Activated CD4-positive, CD25-positive, alpha-beta regulatory T cell treated with anti-CD3 and anti-CD28 coated beads, Interleukin-2, amount 50 U/mL, for 16 hours (primary cell): ENCODE measurements around the gene SLC39A5.

Experiments
- DNase-seq: peaks from one replicate; pipeline ENCODE4 v3.0.0-alpha.2; 2020; ENCODE audit warnings: low read depth, low spot score

The SLC39A5 gene

DNA sequence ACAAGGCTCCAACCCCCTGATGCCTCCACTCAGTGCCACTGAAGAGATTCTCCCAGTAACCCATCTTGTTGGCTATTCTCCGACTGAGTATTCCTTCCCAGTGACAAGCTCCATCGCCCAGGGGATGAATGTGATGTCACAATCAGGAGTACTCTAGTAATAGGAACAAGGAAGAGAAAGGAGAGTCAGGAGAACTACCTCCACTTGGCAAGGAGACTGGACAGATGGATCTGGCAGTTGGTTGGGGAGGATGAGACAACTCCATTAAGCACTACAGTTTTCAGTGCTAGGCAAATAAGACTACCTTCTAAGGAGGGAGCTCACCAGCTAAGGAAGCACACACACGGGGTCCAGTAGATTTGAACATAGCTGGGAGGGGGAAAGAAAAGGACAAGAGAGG, 13.4 kb upstream of the SLC39A5 start:
- DNase-seq: no peak

DNA sequence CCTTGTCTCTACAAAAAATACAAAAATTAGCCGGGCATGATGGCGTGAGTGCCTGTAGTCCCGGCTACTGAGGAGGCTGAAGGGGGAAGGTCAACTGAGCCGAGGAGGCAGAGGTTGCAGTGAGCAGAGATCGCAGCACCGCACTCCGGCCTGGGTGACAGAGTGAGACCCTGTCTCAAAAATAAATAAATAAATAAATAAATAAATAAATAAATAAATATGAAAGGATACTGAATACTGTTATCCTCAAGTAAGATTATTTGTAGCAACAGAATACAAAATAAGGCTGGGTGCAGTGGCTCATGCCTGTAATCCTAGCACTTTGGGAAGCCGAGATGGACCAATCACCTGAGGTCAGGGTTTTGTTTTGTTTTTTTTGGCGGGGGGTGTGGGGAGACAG, 10.0 kb upstream of the SLC39A5 start:
- DNase-seq: no peak

DNA sequence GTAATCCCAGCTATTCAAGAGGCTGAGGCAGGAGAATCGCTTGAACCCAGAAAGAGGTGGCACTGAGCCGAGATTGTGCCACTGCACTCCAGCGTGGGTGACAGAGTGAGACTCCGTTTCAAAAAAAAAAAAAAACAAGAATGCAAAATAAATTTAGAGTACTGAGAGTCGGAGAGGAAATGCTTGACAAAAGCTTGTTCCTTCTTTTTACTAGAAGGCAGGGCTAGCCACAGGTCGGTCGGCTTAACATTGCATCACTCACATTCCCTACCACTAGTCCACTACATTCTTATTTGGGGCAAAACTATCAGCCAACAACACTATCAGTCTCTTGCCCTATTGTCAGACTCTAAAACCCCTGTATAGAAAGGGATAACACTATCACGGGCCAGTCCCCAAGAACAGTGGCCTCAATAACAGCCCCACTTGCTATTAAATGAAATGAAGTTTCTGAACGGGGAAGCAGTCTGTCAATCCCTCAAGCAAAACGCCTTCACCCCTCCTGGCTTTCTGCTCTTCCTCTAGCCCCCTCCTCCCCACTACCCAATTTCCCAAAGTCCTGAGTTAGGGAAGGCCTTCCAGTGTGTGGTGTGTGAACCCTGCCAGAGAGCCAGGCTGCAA, 9.1 kb upstream of the SLC39A5 start:
- DNase-seq: no peak

DNA sequence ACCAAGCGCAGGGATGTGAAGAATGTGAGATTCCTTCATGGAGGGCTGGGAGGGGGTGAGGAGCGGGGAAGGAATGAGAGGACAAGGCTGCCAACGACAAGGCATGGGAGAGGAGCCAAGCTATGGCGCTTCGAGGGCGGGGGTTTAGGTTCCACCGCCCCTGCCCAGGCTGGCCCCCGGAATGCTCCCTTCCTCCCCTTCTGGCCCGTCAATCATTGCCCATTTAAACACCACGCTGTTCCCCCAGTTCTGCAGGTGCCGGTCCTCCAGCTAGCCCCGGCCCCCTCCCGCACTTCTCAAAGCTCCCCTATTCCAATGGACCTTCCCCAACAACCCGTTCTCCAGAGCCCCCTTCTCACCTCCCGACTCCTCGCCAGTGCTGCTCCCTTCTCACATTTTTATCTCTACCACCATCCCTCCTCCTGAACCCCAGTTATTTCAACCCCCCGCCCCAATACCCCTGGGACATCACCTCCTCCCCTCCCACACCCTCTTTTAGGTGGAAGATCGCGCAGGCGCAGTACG, 8.6 kb upstream of the SLC39A5 start:
- no peak for DNase-seq

DNA sequence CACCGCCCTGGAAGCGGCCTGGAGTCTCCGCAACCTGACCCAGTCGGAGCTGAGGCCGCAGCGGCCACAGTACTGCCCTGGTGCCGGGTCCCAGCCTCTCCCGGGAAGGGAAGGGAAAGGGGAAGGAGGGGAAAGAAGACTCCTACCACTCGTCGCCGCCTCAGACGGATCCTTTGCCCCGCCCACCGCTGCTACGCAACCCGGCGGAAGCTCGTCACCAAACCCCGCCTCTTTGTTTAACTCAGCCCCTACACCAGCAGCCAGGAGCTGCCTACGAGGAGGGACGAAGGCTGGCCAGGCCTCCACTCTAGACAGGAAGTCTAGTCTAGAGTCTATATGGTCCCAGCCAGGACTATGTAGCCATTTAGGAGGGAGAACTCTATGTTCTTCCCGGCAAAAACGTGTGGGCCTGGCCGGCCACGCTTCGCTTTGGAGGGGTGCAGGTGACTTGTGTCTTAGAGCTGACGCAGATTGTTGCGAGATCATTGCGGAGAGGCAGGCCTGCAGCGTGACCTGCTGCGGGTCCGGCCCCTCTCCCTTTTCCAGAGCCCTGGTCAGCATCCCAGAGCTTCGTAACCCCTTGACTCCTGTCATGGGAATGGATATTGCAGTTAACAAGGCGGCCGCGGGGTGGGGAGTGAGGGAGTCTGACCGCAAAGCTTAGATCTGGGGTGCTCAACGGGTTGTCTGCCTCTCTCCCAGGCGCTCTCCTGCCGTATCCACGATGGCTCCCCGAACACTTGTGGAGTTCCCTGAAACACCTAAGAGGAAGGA, 7.9 kb upstream of the SLC39A5 start, which contains the start of gene RNF41:
RNF41 (minus strand) TSS at position 166 of the 774 bp plus-strand sequence. CDS start 7,875 bp downstream, outside the sequence.
- DNase-seq: peak; percentile 81

DNA sequence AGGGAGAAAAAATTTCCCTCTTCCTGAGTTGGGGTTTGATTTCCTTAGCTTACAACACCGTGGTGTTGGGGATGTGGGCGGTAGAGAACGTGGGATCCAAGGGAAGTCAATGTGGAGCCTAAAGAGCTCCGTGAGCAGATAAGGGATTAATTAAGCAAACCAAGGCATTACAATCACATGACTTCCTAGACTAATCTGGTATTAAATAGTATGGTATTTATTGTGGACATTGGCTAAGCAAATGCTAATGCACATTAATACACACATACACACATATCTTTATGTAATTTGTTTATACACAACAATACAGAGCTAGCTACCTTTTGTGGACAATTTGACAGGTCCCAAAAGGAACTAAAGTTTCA, 7.3 kb upstream of the SLC39A5 start:
- DNase-seq: no peak

DNA sequence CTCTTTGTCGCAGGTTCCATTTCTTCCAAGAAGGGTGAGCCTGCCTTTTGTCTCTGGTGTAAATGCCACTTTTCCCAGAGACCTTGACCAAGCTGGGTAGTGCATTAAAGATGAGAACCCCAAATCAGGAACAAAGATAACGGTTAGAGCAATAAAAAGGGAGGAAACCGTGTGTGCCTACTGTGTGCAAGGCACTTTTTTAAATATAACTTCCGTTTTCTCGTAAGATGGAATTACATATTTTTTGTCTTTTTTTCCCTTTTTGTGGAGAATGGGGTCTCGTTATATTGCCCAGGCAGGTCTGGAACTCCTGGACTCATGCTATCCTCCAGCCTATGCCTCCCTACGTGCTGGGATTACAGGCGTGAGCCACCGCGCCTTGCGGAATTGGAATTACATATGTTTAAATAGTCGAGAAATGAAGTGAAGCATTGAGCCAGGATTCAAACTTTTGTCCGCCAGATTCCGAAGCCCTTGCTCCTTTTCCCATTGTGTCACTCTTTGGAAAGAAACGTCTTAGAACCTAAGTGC, 6.2 kb upstream of the SLC39A5 start:
- no peak for DNase-seq

DNA sequence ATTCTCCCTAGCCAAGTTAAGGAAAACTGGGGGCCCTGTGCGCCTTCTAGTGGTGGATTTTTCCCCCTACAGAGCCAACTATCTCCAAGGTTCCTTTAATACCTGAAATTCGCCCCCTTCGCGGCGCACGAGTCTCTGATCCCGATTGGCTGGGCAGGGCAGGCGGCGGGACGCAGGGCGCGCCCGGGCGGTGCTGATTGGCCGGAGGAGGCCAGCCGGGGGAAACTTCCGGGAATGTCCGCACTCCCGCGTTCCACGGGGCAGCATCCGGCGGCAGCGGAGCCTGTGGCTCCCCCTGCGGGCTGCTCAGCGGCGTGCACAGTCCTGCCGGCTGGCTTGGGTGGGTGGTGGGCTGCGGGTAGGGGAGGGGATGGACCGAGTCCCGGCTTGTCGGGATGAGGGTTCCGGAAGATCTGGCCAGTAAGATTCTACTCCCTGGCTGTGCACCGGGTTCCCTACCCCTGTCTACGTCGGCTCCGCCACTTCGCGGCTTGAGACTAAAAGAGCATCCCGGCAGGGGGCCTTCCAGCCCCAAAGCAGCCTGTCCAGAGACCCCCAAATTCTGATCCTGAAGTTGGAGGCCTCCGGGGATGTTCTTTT, 5.6 kb upstream of the SLC39A5 start, which contains the start of gene NABP2:
NABP2 (plus strand) TSS at position 241 of the 600 bp plus-strand sequence. CDS start 515 bp downstream, outside the sequence.
- peak; percentile 79 for DNase-seq

DNA sequence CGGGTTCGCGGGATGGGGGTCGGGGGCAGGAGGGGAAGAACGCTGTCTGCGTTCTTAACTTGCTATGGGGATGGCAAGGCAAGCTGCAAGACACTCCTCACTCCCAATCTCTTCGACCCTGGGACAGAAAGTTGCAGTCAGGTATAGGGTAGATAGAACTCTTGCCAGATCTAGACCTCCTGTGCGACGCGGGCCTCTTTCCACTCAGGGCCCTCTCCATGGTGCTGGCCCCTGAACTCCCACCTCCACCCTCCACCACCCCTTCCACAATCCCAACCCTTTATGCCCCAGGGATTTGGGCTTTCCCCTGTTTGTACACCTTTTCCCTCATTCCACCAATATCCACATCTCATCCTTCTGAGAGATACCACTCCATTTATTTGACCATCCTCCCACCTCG, 4.9 kb upstream of the SLC39A5 start:
- no peak for DNase-seq

DNA sequence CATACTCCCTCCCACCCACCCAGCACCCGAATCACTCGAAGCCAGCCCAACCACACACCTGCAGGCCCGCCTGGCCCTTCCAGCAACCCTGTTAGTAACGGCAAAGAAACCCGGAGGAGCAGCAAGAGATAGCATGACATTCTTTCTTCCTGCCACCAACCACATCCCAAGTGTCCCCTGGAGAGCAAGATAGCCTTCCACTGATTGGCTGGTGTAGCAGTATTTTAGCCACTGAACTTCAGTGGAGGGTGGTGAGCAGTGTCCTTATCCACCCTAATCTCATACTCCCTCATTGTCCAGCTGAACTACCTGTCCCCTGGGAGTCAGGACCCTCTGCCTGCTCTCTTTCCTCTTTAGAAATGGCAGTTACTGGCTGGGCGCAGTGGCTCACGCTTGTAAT, 769 bp upstream of the SLC39A5 start:
- no peak for DNase-seq

DNA sequence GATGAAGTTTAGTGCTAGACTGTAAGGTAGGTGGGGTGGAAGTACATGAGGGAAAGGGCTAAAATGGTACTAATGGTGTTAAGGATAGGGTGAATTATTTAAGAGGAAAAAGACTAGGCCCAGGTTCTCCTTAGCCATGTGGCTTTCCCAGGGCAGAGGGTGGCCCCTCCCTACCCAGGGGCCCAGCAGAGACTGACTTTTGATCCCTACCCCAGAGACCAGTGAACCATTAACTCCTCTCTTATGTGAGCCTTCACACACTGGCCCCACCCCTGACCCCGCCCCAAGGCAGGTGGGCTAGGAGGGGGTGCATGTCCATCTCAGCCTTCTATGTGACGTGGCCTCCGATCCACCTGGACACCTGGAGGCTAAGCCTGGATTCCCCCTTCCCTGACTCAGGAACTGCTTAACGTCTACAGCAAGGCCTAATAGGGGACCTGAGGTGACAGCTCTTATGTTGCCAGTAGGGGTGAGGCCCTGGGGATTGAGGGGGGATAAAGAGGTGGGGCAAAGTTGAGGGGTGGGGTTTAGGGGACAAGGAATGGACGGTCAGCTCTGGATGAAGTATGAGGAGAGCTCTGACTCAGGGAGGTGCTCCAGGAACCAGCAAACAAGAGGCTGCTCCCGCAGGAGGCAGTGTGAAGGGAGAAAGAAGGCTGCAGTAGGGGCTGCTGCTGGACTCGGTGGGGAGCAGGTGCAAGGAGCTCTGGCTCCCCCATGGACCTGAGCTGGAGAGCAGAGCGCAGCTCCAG, 757 bp downstream of the SLC39A5 start:
- DNase-seq: no peak

DNA sequence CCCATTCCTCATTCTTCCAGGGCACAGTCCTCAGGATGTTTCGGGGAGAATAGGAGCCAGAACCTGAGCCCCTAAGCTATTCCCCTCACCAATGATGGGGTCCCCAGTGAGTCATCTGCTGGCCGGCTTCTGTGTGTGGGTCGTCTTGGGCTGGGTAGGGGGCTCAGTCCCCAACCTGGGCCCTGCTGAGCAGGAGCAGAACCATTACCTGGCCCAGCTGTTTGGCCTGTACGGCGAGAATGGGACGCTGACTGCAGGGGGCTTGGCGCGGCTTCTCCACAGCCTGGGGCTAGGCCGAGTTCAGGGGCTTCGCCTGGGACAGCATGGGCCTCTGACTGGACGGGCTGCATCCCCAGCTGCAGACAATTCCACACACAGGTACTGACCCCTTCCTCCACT, 1.3 kb downstream of the SLC39A5 start:
- DNase-seq: no peak

DNA sequence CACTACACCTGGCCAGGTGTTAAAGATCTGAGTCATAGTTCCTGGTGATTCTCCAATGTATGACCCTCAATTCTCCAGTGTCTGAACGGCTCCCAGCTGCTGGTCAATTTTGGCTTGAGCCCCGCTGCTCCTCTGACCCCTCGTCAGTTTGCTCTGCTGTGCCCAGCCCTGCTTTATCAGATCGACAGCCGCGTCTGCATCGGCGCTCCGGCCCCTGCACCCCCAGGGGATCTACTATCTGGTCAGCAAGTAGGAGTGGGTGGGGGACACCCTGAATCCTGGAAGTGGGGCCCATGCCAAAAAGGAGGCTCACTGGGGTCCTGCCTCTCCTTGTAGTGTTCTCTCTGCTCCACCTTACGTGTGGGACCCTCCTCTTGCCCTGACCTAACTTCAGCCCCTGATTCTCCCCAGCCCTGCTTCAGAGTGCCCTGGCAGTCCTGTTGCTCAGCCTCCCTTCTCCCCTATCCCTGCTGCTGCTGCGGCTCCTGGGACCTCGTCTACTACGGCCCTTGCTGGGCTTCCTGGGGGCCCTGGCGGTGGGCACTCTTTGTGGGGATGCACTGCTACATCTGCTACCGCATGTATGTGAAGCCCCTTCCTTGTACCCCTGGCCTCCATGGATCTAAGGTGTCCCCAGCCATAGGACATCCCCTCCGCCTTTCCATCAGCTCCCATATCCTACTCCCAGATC, 5.0 kb downstream of the SLC39A5 start:
- DNase-seq: no peak

DNA sequence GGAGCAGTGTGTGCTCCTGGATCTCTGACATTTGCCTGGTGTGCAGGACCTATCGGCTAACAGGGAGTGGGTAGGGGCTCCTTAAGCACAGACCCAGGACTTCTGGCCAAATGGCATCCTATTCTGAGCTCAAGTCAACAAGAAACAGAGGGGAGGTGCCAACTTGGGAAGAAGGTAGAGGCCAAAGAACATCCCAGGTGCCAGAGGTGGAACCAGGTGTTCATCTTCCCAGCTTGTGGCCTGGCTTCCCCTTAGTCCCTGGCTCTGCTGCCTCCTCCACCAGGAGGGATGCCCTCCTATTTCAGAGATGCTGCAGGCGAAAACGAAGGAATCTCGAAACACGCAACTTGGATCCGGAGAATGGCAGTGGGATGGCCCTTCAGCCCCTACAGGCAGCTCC, 6.2 kb downstream of the SLC39A5 start:
- DNase-seq: no peak

DNA sequence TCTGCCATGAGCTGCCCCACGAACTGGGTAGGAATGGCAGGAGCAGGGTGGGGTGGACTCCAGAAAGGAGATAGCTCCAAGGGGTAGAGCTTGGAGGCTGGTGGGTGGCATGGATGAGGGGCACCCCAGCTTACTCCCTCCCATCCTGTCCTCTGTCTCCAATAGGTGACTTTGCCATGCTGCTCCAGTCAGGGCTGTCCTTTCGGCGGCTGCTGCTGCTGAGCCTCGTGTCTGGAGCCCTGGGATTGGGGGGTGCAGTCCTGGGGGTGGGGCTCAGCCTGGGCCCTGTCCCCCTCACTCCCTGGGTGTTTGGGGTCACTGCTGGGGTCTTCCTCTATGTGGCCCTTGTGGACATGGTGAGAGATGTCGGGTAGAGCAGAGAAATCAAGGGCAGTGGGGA, 7.1 kb downstream of the SLC39A5 start:
- DNase-seq: no peak

DNA sequence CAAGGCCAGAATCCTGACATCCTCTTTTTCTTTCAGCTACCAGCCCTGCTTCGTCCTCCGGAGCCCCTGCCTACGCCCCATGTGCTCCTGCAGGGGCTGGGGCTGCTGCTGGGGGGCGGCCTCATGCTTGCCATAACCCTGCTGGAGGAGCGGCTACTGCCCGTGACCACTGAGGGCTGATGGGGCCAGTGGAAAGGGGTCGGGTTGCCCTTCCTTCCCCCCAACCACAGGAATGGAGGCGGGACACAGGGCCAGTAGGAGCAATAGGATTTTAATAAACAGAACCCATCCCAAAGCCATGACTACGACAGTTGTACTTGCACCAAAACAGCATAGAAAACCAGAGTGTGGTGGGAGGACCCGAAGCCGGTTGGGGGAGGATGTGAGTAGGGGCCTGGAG, 7.7 kb downstream of the SLC39A5 start:
- DNase-seq: no peak

DNA sequence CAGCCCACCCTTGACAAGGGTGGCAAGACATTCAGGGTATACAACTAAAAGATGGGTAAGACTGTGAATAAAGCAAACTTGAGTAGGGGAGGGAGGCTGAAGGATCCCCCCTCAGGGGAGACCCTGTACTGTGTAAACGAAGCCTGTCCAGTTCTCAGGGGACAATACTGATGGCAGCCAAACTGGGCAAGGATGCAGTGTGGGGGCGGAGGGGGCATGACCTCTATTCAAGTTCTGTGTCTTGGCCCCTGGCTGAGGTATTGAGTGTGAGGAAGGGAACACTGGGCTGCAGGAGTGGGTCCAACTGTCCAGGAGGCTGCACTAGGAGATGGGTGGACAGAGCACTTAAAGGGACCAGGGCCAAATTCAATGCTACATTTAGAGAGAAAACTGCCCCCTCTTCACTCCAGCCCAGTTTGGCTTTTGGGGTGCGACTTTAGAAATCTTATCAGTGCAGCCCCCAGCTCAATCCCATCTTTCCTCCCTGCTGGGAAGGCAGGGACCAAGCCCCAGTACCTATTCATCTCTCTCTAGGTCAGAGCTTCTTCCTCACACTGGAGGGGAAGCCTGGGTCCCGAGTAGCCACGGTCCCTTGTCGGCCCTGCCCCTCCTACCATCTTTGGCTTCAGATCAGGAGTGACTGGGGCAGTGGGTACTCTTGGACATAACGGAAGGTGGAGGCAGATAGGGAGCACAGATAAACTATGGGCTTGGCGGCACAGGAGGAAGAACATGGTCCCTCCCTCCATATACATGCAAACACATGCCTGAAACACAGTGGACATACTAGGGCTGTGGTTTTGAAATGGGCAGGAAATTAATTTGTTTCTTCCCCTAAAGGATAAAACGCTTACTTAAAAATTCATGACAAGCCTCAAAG, 11.8 kb downstream of the SLC39A5 start:
- no peak for DNase-seq

DNA sequence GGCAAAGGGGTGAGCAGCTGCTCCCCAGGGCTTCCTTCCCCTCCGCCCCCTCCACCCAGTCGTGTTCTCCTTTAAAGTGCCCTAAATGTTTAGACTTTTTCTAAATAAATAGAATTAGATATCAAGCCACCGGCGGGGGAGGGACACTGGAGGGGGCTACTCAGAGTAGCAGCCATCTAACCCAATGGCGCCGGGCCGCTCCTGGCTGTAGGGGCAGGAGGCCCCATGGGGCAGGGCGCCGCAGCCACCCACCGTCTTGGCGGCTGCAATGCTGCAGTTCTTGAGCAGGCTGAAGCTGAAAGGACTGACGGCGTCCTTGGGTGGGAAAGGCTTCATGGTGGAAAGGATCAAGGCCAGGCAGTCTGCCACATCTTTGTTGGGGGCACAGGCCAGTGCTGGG, 13.1 kb downstream of the SLC39A5 start:
- DNase-seq: no peak

DNA sequence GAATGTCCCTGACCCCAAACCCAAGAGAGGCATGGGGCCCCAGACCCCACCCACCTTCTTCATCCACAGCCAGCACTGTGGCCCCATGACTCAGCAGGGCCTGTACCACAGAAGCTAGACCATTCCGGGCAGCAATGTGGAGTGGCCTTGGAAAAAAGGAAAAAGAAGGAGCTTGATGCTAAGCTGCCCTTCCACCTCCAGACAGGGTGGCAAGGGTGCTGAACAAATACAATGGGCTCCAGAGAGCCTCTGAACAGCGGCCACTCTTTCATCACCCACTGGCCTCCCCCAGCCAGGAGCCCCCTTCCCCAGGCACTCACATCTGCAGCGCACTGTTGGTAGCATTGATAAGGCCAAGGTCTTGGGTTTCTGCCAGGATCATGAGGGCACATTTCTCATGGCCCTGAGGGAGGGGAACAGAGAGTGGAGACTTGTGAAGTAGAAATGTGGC, 13.9 kb downstream of the SLC39A5 start:
- DNase-seq: no peak

DNA sequence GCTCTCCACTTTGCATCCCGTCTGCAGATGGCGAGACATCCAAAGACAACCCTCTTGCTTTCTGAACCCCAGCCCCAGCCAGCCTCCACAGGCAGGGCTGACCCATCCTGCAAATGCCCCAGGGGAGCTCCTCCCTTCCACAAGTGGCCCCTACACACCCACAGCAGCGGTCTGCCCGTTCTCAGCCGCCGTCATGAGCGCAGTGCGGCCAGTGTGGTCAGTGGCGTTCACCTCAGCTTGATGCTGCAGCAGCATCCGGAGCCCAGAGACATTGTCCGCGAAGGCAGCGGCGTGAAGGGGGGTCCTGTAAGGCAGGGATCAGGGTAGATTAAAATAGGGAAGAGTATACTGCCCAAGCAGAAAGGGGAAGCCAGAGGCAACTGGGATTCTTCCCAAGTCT, 14.6 kb downstream of the SLC39A5 start:
- DNase-seq: no peak
